HG02884 (cell line): ENCODE data around the gene IFNLR1.
"Not testable (repeated sequence)": the region's sequence is repeated elsewhere in the genome, so short reads cannot be mapped to it uniquely, and the experiment has no call there.

ENCODE experiments used
- ATAC-seq: cut with Tn5 transposase; IDR thresholded peaks from one replicate; pipeline ENCODE4 v1.9.1; 2021; ENCODE audit warnings: mild to moderate bottlenecking, moderate library complexity; ENCODE audit not compliant: unreplicated experiment

IFNLR1 gene

GRCh38 chr1:24186993-24187790, at the start of gene IFNLR1:
TSS of gene IFNLR1 (minus strand) at chr1:24187289. CDS start at chr1:24187248, 41 bp downstream.
- ATAC-seq = no peak

- ATAC-seq = no peak
Observed at GRCh38 chr1:24235921-24236788, 49.1 kb upstream of the IFNLR1 start.

GRCh38 chr1:24233684-24234600, 46.9 kb upstream of the IFNLR1 start:
- ATAC-seq = no peak

- no peak for ATAC-seq
Observed at GRCh38 chr1:24231701-24232100, 44.6 kb upstream of the IFNLR1 start.

GRCh38 chr1:24228311-24228710, 41.2 kb upstream of the IFNLR1 start:
- ATAC-seq = peak; percentile 66

- no peak for ATAC-seq
Observed at GRCh38 chr1:24226749-24227148, 39.7 kb upstream of the IFNLR1 start.

GRCh38 chr1:24224761-24225160, 37.7 kb upstream of the IFNLR1 start:
- no peak for ATAC-seq

GRCh38 chr1:24224086-24224485, 37.0 kb upstream of the IFNLR1 start:
- no peak for ATAC-seq

GRCh38 chr1:24222793-24223192, 35.7 kb upstream of the IFNLR1 start:
- no peak for ATAC-seq

GRCh38 chr1:24222008-24222605, 35.0 kb upstream of the IFNLR1 start:
- ATAC-seq = no peak

GRCh38 chr1:24221246-24221645, 34.2 kb upstream of the IFNLR1 start:
- ATAC-seq = no peak

GRCh38 chr1:24216276-24217074, 29.4 kb upstream of the IFNLR1 start:
- no peak for ATAC-seq

GRCh38 chr1:24215226-24215814, 28.2 kb upstream of the IFNLR1 start:
- no peak for ATAC-seq

GRCh38 chr1:24212376-24212775, 25.3 kb upstream of the IFNLR1 start:
- ATAC-seq = no peak

GRCh38 chr1:24210195-24210627, 23.1 kb upstream of the IFNLR1 start:
- ATAC-seq = no peak

GRCh38 chr1:24209097-24209496, 22.0 kb upstream of the IFNLR1 start:
- ATAC-seq = no peak

GRCh38 chr1:24207709-24208108, 20.6 kb upstream of the IFNLR1 start:
- no peak for ATAC-seq

GRCh38 chr1:24207395-24207687, 20.3 kb upstream of the IFNLR1 start:
- not testable (repeated sequence) for ATAC-seq
